ENCODE results near the gene SERINC4.
"Not testable (repeated sequence)": the region's sequence is repeated elsewhere in the genome, so short reads cannot be mapped to it uniquely, and the experiment has no call there.

DNA sequence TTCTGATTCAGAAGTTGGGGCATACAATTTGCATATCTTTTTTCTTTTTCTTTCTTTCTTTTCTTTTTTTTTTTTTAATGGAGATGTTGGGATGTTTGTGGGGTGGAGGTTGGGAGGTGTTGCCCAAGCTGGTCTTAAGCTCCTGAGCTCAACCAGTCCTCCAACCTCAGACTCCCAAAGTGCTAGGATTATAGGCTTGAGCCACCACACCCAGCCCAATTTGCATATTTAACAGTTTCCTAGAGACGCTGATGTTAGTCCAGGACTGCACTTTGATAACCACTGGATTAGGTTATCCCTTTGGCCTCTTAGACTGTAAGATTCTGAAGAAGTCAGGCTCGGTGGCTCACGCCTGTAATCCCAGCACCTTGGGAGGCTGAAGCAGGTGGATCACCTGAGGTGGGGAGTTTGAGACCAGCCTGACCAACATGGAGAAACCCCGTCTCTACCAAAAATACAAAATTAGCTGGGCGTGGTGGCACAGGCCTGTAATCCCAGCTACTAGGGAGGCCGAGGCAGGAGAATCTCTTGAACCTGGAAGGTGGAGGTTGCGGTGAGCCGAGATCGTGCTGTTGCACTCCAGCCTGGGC, 30.0 kb upstream of the SERINC4 start:
- TF ChIP-seq, protein P1, sequence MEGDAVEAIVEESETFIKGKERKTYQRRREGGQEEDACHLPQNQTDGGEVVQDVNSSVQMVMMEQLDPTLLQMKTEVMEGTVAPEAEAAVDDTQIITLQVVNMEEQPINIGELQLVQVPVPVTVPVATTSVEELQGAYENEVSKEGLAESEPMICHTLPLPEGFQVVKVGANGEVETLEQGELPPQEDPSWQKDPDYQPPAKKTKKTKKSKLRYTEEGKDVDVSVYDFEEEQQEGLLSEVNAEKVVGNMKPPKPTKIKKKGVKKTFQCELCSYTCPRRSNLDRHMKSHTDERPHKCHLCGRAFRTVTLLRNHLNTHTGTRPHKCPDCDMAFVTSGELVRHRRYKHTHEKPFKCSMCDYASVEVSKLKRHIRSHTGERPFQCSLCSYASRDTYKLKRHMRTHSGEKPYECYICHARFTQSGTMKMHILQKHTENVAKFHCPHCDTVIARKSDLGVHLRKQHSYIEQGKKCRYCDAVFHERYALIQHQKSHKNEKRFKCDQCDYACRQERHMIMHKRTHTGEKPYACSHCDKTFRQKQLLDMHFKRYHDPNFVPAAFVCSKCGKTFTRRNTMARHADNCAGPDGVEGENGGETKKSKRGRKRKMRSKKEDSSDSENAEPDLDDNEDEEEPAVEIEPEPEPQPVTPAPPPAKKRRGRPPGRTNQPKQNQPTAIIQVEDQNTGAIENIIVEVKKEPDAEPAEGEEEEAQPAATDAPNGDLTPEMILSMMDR (IDR thresholded peaks at IDR 0.05; ENCODE audit: extremely low read depth in 1 of 2, insufficient read depth in 1 of 2, low read depth in 1 of 2, low read length in 2 of 2), result not testable (repeated sequence)
- not testable (repeated sequence) for TF ChIP-seq MYC (IDR thresholded peaks at IDR 0.05; ENCODE audit: low read depth, low read length); POLR2AphosphoS5 (IDR thresholded peaks at IDR 0.05; ENCODE audit: insufficient read depth, low read depth, low read length); POLR2A (IDR thresholded peaks at IDR 0.05; ENCODE audit: low read depth, low read length); GATA2 (IDR thresholded peaks at IDR 0.05; ENCODE audit: insufficient read depth, insufficient read length, low read depth, low read length); EZH2 (IDR thresholded peaks at IDR 0.05; ENCODE audit: borderline replicate concordance, low read depth, low read length, severe bottlenecking); JUN (IDR thresholded peaks at IDR 0.05; ENCODE audit: borderline replicate concordance, insufficient read depth, insufficient read length, low read depth)
- TF ChIP-seq, protein P2, sequence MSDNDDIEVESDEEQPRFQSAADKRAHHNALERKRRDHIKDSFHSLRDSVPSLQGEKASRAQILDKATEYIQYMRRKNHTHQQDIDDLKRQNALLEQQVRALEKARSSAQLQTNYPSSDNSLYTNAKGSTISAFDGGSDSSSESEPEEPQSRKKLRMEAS (IDR thresholded peaks at IDR 0.05; ENCODE audit: insufficient read depth, insufficient read length), result not testable (repeated sequence)

All from endothelial cell of umbilical vein (primary cell).